ENCODE results near the gene MYO10.

Gene MYO10

GRCh38 chr5:16916262-16916878 is 19.7 kb downstream of the MYO10 start:
- DNase-seq: no peak

GRCh38 chr5:16914584-16914983 is 21.5 kb downstream of the MYO10 start:
- DNase-seq: no peak

- no peak for DNase-seq
Observed at GRCh38 chr5:16914108-16914435, 22.0 kb downstream of the MYO10 start.

- no peak for DNase-seq
Observed at GRCh38 chr5:16913187-16914107, 22.6 kb downstream of the MYO10 start.

- DNase-seq: no peak
Observed at GRCh38 chr5:16912080-16912479, 24.0 kb downstream of the MYO10 start.

- no peak for DNase-seq
Observed at GRCh38 chr5:16909464-16909863, 26.6 kb downstream of the MYO10 start.

- DNase-seq: no peak
Observed at GRCh38 chr5:16907270-16907669, 28.8 kb downstream of the MYO10 start.

- no peak for DNase-seq
Observed at GRCh38 chr5:16906255-16906654, 29.8 kb downstream of the MYO10 start.

- DNase-seq: no peak
Observed at GRCh38 chr5:16903480-16904300, 32.4 kb downstream of the MYO10 start.

GRCh38 chr5:16902846-16903245 is 33.2 kb downstream of the MYO10 start:
- DNase-seq: no peak

GRCh38 chr5:16901021-16901644 is 35.0 kb downstream of the MYO10 start:
- no peak for DNase-seq

GRCh38 chr5:16899171-16899570 is 36.9 kb downstream of the MYO10 start:
- DNase-seq: no peak

GRCh38 chr5:16897800-16898199 is 38.3 kb downstream of the MYO10 start:
- DNase-seq: no peak

- DNase-seq: no peak
Observed at GRCh38 chr5:16897284-16897704, 38.8 kb downstream of the MYO10 start.

- no peak for DNase-seq
Observed at GRCh38 chr5:16896767-16897166, 39.3 kb downstream of the MYO10 start.

GRCh38 chr5:16894236-16895057 is 41.6 kb downstream of the MYO10 start:
- DNase-seq: no peak

GRCh38 chr5:16891033-16891432 is 45.1 kb downstream of the MYO10 start:
- no peak for DNase-seq

- no peak for DNase-seq
Observed at GRCh38 chr5:16889972-16890519, 46.0 kb downstream of the MYO10 start.

GRCh38 chr5:16889203-16889971 is 46.7 kb downstream of the MYO10 start:
- DNase-seq: no peak

GRCh38 chr5:16888694-16889124 is 47.4 kb downstream of the MYO10 start:
- no peak for DNase-seq

- no peak for DNase-seq
Observed at GRCh38 chr5:16886793-16887345, 49.2 kb downstream of the MYO10 start.

Measured in cortex of kidney (tissue), 1 donor.